Spinal cord (tissue), 10 donors: ENCODE measurements around the gene OTUB2. TPM values are rescaled to one million over a fixed set of nuclear protein-coding genes. Genes with fewer than 3 reads are reported as not detected.
A peak's percentile ranks its signal among the peaks of the same experiment; 100 is the strongest.
"Not testable (repeated sequence)": the region's sequence is repeated elsewhere in the genome, so short reads cannot be mapped to it uniquely, and the experiment has no call there.

Source experiments
- DNase-seq, 6 donors: peaks; one replicate each; pipeline versions ENCODE4 v3.0.0 to v3.0.0-alpha.2; 2013 to 2015; ENCODE audit warnings: low spot score in 6 of 6, low read depth in 4 of 6
- H3K27ac ChIP-seq: one replicate; pipeline ENCODE4 v1.5.1; 2013; ENCODE audit warnings: low read depth, low read length, control low read depth
- H3K27me3 ChIP-seq: one replicate; pipeline ENCODE4 v1.6.1; 2013; ENCODE audit warnings: low read length; ENCODE audit not compliant: control insufficient read depth, insufficient read depth
- H3K36me3 ChIP-seq: one replicate; pipeline ENCODE4 v1.6.1; 2013; ENCODE audit warnings: low read length; ENCODE audit not compliant: control insufficient read depth, insufficient read depth
- H3K4me1 ChIP-seq: one replicate; pipeline ENCODE4 v1.6.1; 2013; ENCODE audit warnings: low read length; ENCODE audit not compliant: control insufficient read depth, insufficient read depth
- H3K4me3 ChIP-seq: one replicate; pipeline ENCODE4 v1.5.1; 2013; ENCODE audit warnings: low read depth, low read length, control low read depth
- H3K9me3 ChIP-seq: one replicate; pipeline ENCODE4 v1.6.1; 2013; ENCODE audit warnings: low read length; ENCODE audit not compliant: control insufficient read depth, insufficient read depth
- WGBS: methylation state at CpG from one replicate; pipeline ENCODE4 v1.1.5; 2013; ENCODE audit warnings: missing lambda C conversion rate; ENCODE audit not compliant: insufficient coverage; 5-methylcytosine and 5-hydroxymethylcytosine counted together
- polyA plus RNA-seq, 2 donors: library from polyadenylated mRNA; unstranded; fragments of 120-200 nt; gene quantifications; one replicate each; pipeline ENCODE4 v1.2.1, GENCODE V29; 2013; ENCODE audit not compliant: insufficient read length in 2 of 2
- total RNA-seq, 2 donors: library from RNA; depleted of rRNA in 1 of 2; stranded (reverse); fragments of 120-200 nt in 1 of 2; fragments of >200 nt in 1 of 2; gene quantifications; one replicate each; pipeline versions ENCODE4 v1.2.3 to v1.2.4, GENCODE V29; 2013 to 2014
- donor health status: healthy.

OTUB2 gene
- total and polyA plus RNA-seq, 4 donors: 3.6 to 5.8 (median 4.3) TPM

GRCh38 chr14:94066089-94066676 lies 40.0 kb downstream of the OTUB2 start:
- H3K36me3 ChIP-seq: peaks cover 3% of the 10 kb centered on the region
- H3K9me3 ChIP-seq: peaks cover 3% of the 10 kb centered on the region
- H3K4me1 ChIP-seq: peaks cover 16% of the 10 kb centered on the region
- no peak overlapping the region for H3K27ac ChIP-seq
- WGBS: 45% methylated on average over 7 of the region's 8 CpGs
- no peak overlapping the region for H3K4me3 ChIP-seq
- no peaks in the 10 kb centered on the region for H3K27me3 ChIP-seq
- peak in 1 of 6 donors; percentile 47 for DNase-seq

GRCh38 chr14:94072076-94072475 lies 45.9 kb downstream of the OTUB2 start:
- not testable (repeated sequence) for H3K4me1 ChIP-seq, DNase-seq, H3K4me3 ChIP-seq, H3K27me3 ChIP-seq, H3K27ac ChIP-seq, H3K36me3 ChIP-seq
- peaks cover 12% of the 10 kb centered on the region for H3K9me3 ChIP-seq
- WGBS: 100% methylated on average over 1 of the region's 3 CpGs

- Histone ChIP-seq H3K9me3 (peaks cover 10% of the 10 kb centered on the region), H3K27me3 (no peaks in the 10 kb centered on the region), H3K4me1 (peaks cover 11% of the 10 kb centered on the region), H3K4me3 (no peak overlapping the region), H3K27ac (no peak overlapping the region), H3K36me3 (peaks cover 9% of the 10 kb centered on the region)
- no peak for DNase-seq
- WGBS: 100% methylated on average over 1 of the region's 3 CpGs
These were observed 48.4 kb downstream of the OTUB2 start for GRCh38 chr14:94074534-94074933.

- Histone ChIP-seq H3K4me3 (no peak overlapping the region), H3K4me1 (peaks cover 11% of the 10 kb centered on the region), H3K27me3 (no peaks in the 10 kb centered on the region), H3K9me3 (peaks cover 8% of the 10 kb centered on the region), H3K36me3 (peaks cover 9% of the 10 kb centered on the region), H3K27ac (no peak overlapping the region)
- DNase-seq: no peak
- no CpG with 5 or more reads among the region's 2 CpGs for WGBS
These were observed 48.9 kb downstream of the OTUB2 start for GRCh38 chr14:94075008-94075407.

DNA sequence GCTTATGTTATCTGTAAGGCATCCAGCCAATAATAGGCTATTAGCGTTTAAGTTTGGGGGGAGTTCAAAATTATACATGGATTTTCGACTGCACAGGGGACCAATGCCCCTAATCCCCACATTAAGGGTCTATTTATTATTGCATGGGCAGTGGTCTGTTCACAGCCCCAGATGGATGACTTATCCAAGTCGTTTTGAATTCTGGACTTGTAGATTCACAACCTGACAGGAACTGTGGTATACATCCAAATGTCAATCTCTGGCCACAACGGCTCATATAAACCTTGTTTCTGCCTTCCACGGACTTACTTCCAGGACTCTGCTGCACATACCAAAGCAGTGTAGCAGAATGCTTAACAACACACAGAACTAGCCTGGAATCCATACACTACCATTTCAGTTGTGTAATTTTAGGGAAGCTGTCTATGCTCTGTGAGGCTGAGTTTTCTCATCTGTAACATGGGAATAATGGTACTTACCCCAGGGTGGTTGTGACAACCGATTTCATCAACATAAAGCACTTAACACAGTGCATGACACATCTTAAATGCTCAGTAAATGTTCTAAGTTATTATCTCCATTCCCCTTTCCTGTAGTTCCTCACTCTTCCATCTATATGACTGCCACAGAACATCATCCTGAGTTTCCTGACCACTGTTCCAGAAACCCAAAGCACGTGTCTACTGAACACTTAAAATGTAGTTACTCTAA lies 51.1 kb downstream of the OTUB2 start:
- Histone ChIP-seq H3K4me1 (peaks cover 11% of the 10 kb centered on the region), H3K9me3 (peaks cover 8% of the 10 kb centered on the region), H3K27me3 (no peaks in the 10 kb centered on the region), H3K36me3 (peaks cover 9% of the 10 kb centered on the region), H3K27ac (no peak overlapping the region), H3K4me3 (no peak overlapping the region)
- WGBS: 100% methylated on average over 1 of the region's 7 CpGs
- no peak for DNase-seq

DNA sequence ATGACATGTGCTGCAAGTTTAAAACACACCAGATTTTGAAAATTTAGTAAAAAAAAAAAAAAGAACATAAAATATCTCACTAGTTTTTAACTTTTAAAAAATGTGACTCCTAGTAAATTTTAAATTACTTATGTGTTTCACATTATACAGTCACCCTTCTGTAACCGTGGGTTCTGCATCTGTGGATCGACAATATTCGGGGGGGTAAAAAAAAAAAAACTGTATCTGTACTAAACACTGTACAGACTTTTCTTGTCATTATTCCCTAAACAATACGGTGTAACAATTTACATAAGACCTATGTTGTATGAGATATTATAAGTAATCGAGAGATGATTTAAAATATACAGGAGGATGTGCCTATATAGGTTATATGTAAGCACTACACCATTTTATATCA lies 51.7 kb downstream of the OTUB2 start:
- Histone ChIP-seq H3K4me1 (peaks cover 11% of the 10 kb centered on the region), H3K36me3 (peaks cover 9% of the 10 kb centered on the region), H3K27ac (no peak overlapping the region), H3K27me3 (no peaks in the 10 kb centered on the region), H3K9me3 (peaks cover 8% of the 10 kb centered on the region), H3K4me3 (no peak overlapping the region)
- no peak for DNase-seq
- no CpG with 5 or more reads among the region's 5 CpGs for WGBS

GRCh38 chr14:94079891-94080620 lies 53.9 kb downstream of the OTUB2 start:
- Histone ChIP-seq H3K27me3 (no peaks in the 10 kb centered on the region), H3K4me3 (peak overlapping the region; percentile 97), H3K9me3 (no peaks in the 10 kb centered on the region), H3K27ac (peak overlapping the region; percentile 96), H3K4me1 (peaks cover 15% of the 10 kb centered on the region), H3K36me3 (peaks cover 9% of the 10 kb centered on the region)
- WGBS: under 1% methylated on average over 11 of the region's 15 CpGs
- peak in 3 of 6 donors; percentile 36 to 84 (median 77) for DNase-seq

- H3K9me3 ChIP-seq: no peaks in the 10 kb centered on the region
- peak within 1 kb of the TSS; percentile 96 for H3K27ac ChIP-seq
- peaks cover 9% of the 10 kb centered on the region for H3K36me3 ChIP-seq
- under 1% methylated on average over 75 of the region's 77 CpGs for WGBS
- no peaks in the 10 kb centered on the region for H3K27me3 ChIP-seq
- peak within 1 kb of the TSS; percentile 97 for H3K4me3 ChIP-seq
- H3K4me1 ChIP-seq: peaks cover 15% of the 10 kb centered on the region
- peak; percentile 82 to 99 (median 90) for DNase-seq
These were observed 54.7 kb downstream of the OTUB2 start, which contains the start of the genes DDX24 and IFI27L1 for GRCh38 chr14:94080621-94081385. DDX24 (minus strand) TSS chr14:94081202; CDS start chr14:94079742, 1,460 bp downstream. IFI27L1 (plus strand) TSS chr14:94081310; CDS start chr14:94096938, 15,628 bp downstream.

GRCh38 chr14:94081386-94081820 lies 55.3 kb downstream of the OTUB2 start:
- Histone ChIP-seq H3K9me3 (no peaks in the 10 kb centered on the region), H3K4me3 (peak overlapping the region; percentile 97), H3K36me3 (peaks cover 6% of the 10 kb centered on the region), H3K27ac (peak overlapping the region; percentile 96), H3K4me1 (peaks cover 11% of the 10 kb centered on the region), H3K27me3 (no peaks in the 10 kb centered on the region)
- no peak for DNase-seq
- WGBS: 0% methylated on average over 16 of the region's 19 CpGs
